ENCODE measurements around the gene KRT35. TPM values are rescaled to one million over a fixed set of nuclear protein-coding genes. Genes with fewer than 3 reads are reported as not detected.
"Not testable (repeated sequence)": the region's sequence is repeated elsewhere in the genome, so short reads cannot be mapped to it uniquely, and the experiment has no call there.

Gene KRT35
- polyA plus RNA-seq, 4 donors, result 0.10 to 0.14 TPM; not detected in 2

DNA sequence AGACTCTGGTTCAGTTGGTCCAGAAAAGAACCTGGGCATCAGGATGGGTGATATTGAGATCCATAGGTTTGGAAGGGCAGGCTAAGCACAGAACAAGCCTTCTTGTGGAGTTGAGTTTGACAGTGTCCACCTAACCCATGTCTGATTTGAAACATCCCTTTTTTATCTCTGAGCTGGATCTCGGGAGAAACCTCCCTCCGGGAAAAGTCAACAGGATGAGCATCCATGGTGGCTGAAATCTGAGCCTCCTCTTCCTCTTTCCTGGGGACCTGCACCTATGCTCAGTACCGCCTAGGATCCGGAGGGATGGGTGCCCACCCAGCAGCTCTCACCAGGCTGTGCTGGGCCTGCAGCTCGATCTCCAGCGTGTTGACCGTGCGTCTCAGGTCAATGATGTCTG, 17.2 kb downstream of the KRT35 start:
- DNase-seq (ENCODE audit: low read depth in 4 of 4, low spot score in 2 of 4), result no peak

DNA sequence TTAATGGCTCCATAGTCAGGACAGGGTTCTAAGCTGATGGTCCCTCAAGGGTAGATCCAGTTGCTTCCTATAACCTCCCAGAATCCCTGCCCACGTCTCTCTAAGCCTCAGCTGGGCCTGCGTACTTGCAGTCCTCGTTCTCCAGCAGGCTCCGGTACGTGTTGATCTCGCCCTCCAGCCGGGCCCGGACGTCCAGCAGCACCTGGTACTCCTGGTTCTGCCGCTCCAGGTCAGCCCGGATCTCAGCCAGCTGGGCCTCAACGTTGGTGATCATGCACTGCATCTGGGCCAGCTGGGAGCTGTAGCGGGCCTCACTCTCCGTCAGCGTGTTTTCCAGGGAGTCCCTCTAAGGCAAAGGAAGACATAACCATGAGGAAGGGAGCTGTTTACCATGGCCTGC, 18.2 kb downstream of the KRT35 start:
- no peak for DNase-seq (ENCODE audit: low read depth in 4 of 4, low spot score in 2 of 4)

DNA sequence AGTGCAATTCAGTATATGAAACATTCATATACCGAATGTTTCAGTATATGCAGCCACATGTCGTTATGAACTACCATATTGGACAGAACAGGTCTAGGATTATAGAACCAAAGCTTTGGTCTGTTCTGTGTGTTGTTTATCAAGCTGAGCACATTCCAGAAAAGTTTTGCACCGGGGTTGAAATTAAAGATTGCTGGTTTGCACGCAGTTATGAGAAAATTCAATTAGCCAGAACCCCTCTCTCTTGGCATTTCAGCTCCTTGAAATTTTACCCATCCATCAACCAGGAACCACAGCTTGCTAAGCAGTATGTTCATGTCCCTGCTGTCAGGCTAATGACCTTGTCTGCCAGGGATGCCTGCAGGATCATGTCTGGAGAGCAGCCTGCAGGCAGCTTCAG, 23.3 kb downstream of the KRT35 start:
- no peak for DNase-seq (ENCODE audit: low read depth in 4 of 4, low spot score in 2 of 4)

DNA sequence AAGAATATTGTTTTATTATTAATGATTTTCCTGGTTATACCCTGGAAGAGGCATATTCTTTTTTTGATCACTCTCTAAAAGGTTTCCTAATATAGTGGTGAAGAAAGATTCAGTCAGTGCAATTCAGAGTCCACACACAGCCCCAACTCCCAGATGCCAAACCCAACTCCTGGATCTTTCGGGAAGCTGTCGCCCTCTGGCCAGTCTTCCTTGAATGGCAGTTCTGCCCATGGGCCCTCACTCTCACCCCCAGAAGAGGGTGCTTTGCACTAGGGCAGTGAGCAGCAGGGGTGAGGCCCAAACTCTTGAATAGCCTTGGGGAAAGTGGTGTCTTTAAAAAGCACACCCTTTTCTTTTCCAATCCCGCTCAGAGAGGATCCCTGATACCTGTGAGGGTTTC, 24.7 kb downstream of the KRT35 start:
- DNase-seq (ENCODE audit: low read depth in 4 of 4, low spot score in 2 of 4), result no peak

DNA sequence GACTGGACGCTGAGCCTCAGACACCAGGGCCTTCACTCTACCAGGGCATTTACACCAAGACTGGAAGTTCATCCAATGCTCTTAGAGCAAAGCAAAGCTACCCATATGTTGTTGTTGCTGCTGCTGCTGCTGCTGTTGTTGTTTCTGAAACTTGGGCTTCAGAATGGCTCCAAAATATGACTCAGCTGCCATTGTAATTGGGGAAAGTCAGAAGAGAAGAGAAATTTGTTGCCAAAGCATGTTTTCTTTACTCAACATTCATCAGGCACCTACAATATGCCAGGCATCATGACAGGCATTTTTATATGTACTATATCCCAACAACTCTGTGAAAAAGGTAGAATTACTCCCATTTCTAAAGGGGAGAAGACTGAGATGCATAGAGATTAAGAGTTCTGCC, 25.7 kb downstream of the KRT35 start:
- DNase-seq (ENCODE audit: low read depth in 4 of 4, low spot score in 2 of 4), result no peak

DNA sequence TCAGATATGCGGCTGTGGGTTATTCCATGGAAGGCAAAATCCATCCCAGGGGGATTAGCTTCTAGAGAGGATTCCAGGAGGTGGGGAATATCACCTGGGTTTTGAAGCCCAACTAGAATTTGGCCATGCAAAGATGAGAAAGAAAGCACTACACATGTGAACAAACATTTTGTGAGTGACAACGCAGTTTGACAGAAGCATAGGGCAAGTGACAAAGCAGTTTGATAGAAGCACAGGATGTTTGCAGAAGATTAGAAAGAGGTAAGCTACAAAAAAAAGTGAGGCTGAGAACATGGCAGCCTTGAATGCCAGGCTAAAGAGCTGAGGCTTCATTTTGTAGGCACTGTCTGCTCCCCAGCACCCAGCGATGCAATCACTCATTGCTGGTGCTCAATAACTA, 27.9 kb downstream of the KRT35 start:
- DNase-seq (ENCODE audit: low read depth in 4 of 4, low spot score in 2 of 4), result no peak

DNA sequence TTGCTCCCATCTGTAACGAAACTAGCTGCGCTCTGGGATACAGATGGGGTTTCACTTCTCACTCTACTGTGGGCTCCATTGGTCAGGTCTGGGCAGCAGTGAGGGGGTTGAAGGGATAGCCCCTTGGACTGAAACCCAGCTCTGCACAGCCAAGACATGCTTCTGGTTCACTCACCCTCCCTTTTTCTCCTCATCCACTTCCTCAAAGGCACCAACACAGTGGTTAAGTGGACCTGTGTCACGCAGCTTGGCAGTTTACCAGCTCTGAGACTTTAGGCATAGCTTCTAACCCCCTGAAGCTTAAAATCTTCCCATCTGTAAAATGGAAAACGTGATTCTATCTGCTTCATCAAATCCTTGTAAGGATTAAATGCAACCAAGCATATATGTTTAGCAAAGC, 28.7 kb downstream of the KRT35 start:
- DNase-seq (ENCODE audit: low read depth in 4 of 4, low spot score in 2 of 4), result no peak

DNA sequence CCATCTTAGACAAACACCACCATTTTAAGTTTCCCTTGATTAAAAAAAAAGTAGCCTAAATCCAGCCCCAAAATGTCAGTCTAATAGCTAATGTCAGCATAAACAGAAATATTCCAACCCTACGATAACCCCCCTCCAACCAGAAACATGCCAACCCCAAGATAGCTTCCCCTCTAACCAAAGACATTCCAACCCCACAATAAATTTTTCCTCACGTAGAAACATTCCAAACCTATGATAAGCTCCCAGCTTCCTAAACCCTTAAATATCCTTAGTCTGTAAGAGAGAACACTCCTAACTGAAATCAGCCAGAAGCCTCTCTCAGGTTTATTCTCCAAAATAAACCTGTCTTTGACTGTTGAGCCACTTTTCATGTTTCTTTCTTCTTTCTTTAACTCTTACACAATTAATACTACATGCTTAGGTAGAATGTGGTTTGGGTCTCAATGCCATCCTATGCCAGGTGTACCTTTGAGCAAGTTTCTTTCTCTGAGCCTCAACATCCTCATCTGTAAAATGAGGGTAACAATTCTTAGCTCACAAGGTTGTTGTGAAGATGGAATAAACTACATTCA, 29.7 kb downstream of the KRT35 start:
- DNase-seq (ENCODE audit: low read depth in 4 of 4, low spot score in 2 of 4), result no peak

DNA sequence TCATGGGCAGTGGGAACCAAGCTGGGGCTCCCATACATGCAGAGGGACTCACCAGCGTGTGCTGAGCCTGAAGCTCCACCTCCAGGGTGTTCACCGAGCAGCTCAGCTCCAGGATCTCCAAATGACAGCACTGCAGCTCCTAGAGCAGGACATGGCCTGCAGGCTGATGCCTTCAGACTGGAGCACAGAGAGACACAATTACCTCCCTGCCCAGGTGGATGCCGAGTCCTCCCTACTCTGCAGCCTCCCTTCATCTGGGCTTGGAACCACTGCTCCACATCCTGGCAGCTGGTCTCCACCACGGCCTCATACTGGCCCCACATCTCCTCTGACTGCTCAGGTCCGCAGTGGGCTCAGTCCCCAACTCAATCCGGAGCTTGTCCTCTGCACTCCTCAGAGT, 31.9 kb downstream of the KRT35 start:
- DNase-seq (ENCODE audit: low read depth in 4 of 4, low spot score in 2 of 4), result no peak

DNA sequence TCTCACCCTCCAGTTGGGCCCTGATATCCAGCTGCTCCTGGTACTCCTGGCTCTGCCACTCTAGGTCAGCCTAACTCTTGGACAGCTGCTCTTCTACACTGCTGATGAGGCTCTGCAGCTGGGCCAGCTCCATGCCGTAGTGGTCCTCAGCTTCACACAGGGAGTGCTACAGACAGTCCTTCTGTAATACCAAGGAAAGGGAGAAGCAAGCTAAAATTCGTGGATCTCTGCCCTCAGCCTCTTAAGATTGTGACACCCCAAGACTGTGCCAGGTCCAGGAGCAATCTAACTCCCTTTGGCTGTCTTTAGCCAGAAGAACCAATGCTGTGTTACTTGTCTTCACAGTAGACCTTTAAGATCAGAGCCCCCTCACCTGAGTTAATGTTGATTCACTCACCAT, 32.4 kb downstream of the KRT35 start:
- DNase-seq (ENCODE audit: low read depth in 4 of 4, low spot score in 2 of 4), result no peak

DNA sequence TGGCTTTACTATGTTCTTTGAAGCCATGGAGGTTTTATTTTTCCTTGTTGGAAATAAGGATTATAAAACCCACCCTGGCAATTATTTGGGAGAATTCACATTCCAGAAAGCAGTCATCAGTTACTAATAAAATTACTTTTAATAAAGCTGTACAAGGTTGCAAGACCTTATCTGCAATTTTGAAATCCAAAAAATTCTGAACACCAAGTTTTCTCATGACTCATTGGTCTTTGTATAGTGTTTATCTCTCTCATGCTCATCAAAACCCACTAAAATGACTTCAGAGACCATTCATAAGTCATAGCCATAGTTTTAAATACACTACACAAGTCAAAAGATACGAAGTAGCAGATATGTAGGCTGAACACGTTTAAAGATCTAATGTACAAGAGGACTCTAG, 34.1 kb downstream of the KRT35 start:
- no peak for DNase-seq (ENCODE audit: low read depth in 4 of 4, low spot score in 2 of 4)

DNA sequence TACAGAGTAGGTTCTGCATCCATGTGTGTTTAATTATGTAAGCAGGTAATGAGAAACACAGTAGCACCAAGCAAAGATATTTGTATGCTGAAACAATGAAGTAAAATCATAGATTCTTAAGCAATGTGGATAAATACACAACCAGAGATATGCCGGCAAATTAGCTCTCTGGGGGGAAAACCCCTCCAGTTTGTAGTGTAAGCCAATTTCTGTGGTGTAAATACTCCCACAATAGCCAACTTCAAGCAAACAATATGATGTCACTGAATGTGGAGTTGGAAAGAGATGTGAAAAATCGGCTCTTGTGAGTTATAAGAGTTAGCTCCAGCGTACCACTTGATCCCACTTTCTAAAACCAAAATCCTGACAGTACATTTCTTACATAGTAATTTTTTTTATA, 36.3 kb downstream of the KRT35 start:
- no peak for DNase-seq (ENCODE audit: low read depth in 4 of 4, low spot score in 2 of 4)

DNA sequence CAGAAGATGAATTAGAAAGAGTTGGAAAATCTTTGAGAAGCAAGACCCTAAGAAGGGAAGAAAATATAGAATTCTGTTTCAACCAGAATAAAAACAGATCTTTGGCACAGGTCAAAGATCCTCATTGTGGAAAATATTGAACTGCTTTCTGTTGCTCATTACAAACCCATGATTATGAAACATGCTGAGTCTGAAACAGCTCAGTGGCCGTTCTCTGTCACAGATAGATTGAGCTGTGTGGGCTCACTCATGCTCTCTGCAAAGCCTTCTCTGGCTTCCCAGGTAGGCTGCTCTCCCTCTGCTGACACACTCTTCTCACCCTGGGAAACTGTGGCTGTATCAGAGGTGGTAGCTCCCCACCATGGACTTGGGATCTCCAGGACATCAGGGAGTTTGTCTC, 36.8 kb downstream of the KRT35 start:
- DNase-seq (ENCODE audit: low read depth in 4 of 4, low spot score in 2 of 4), result no peak

DNA sequence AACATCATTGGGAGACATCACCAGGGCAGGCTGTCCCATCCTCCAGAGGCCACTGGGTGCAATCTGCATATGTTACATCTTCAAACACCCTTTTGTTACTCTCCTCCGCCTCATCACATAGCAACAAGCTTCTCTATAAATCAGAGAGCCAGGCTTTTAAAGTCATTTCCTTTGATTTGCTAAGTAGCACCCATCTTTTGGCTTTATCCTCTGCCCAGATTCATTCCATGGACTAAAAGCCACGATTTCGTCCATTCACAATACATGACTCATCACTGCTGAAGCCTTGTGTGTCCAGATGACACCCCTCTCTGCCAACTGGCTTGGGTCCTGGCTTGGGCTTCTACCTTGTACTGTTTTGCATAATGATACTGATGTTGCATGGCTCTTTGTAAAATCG, 38.2 kb downstream of the KRT35 start:
- DNase-seq (ENCODE audit: low read depth in 4 of 4, low spot score in 2 of 4), result no peak

DNA sequence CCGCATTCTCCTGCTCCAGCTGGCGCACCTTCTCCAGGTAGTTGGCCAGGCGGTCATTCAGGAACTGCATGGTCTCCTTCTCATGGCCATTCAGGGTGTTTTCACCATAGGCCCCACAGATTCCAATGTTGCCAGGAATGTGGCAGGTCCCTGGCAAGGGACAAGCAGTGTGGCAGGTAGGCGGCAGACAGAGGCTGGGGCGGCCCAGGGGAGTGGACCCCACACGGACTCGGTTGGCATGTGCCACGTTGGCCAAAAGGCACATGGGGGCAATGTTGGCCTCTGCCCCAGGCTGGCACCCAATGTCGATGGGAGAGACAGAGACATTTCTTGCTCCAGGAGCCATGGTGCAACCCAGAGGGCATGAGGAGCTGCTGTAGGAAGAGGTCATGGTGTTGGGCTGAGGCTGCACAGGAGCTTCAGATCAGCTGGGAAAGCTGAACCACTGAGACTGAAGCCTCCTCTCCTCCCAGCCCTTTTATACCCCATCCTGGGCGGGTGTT, 40.4 kb downstream of the KRT35 start, which contains the start of gene KRT38:
KRT38 (minus strand) TSS at position 453 of the 503 bp plus-strand sequence; CDS start at position 391, 62 bp downstream.
- DNase-seq (ENCODE audit: low read depth in 4 of 4, low spot score in 2 of 4), result no peak

DNA sequence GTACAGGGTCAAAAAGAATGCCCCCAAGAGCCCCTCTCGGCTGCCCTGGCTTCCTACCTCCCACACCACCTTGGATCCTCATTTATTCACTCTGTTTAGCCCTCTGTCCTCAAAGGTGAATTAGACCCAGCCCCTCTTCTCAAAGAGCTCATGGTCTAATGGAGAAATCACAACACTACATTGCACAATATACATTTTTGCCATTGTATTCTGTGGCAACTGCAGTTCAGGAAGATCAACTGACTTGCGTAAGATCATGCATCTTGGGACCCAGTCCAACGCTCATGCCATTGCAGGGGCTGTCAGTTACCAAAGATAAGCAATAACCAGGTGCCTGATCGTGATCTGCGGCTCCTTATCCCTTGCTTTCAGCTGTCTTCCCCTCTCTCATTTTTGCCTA, 41.6 kb downstream of the KRT35 start:
- DNase-seq (ENCODE audit: low read depth in 4 of 4, low spot score in 2 of 4), result no peak

DNA sequence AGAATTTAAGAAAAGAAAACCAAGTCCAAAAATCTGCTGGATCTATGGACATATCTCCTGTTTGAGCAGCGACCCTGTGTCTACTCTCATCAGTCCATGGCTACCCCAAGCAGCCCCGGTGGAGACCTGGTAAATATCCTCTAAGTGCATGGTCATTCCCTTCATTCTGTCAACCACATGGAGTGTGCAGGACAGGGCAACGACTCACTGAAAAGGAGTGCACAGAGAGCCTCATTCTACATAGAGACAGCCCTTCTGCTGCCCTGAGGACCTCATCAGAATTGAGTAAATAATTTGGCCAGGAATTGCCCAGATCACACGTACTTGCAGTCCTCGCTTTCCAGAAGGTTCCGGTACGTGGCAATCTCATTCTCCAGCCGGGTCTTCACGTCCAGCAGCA, 43.2 kb downstream of the KRT35 start:
- no peak for DNase-seq (ENCODE audit: low read depth in 4 of 4, low spot score in 2 of 4)

DNA sequence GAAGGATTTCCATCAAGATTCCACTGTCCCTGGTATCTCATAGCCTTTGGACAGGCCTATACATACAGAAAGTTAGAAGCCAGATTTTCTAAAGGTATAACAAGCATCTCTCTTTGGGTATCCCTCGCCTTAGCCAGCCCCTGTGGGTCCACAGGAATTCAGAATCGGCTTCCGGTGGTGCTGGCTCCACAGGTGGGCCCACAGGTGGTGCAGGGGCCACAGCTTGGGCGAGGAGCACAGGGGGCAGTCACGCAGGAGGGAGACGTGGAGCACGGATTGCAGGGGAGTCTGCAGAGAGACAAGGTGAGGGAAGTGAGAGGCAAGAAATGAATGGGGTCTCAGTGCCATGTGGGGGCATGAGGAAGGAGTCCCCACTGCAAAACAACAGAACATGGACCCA, 43.7 kb downstream of the KRT35 start:
- DNase-seq (ENCODE audit: low read depth in 4 of 4, low spot score in 2 of 4), result no peak

DNA sequence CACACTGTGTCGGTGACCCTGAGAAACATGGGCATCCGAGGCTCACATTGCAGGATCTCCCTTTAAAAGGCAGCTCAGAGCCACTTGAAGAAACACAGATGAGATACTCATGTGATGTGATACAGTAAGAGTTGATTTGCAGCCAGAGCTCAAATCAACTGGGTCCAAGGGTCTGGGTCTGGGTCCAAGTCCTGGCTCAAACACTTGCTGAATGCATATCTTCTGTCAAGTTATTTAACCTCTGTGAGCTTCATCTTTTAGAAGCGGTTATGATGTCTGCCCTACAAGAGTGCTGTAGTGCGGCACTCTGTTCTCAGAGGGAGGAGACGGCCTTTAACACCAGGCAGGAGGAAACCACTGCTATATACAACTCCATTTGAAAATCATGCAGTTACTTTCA, 46.5 kb downstream of the KRT35 start:
- DNase-seq (ENCODE audit: low read depth in 4 of 4, low spot score in 2 of 4), result peak in 1 of 4 donors; percentile 5

DNA sequence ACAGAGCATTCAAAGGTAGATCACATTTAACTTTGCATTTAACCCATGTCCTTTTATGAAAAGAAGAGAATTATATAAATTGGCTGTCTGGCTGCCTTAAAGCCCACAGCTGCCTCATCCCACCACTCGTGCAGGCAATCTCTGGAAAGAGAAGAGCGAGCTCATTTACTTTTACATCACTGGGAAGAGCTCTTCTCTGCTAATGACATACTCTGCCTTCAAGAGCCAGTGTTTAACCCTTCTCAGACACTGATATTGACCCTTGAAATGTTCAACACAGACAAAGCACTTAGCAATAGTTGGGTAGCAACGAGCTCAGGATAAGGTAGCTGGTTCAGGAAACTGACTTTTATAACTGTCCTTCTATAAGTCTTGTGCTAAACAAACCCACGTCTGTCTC, 46.9 kb downstream of the KRT35 start:
- no peak for DNase-seq (ENCODE audit: low read depth in 4 of 4, low spot score in 2 of 4)

DNA sequence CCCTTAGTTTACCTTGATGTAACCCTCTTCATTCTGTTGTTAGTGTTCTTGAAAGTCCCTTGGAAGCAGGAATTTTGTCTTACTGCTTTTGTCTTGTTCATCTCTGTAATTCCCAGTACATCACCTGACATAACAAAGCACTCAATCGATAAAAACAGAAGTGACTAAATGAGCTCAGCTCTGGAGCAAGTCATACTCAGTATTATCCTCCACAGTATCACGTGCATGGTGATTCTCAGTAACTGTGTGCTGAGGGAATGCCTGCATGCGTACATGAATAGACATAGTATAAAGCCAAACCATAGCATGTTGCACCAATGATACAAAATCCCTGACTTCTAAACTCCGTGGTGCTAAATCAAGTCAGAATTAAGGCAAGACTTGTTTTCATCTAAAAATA, 47.4 kb downstream of the KRT35 start:
- no peak for DNase-seq (ENCODE audit: low read depth in 4 of 4, low spot score in 2 of 4)

DNA sequence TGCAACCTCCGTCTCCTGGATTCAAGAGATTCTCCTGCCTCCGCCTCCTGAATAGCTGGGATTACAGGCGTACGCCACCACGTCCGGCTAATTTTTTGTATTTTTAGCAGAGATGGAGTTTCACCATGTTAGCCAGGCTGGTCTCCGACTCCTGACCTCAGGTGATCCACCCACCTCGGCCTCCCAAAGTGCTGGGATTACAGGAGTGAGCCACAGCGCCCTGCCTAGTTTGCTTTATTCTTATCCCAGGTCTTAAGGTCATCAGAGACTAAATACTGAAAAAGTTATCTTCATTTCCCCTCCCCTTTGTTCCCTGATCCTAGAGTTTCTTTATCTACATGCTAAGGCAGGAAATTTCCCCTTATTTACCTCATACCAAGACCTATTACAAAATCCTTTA, 50.6 kb downstream of the KRT35 start:
- DNase-seq (ENCODE audit: low read depth in 4 of 4, low spot score in 2 of 4), result not testable (repeated sequence)

DNA sequence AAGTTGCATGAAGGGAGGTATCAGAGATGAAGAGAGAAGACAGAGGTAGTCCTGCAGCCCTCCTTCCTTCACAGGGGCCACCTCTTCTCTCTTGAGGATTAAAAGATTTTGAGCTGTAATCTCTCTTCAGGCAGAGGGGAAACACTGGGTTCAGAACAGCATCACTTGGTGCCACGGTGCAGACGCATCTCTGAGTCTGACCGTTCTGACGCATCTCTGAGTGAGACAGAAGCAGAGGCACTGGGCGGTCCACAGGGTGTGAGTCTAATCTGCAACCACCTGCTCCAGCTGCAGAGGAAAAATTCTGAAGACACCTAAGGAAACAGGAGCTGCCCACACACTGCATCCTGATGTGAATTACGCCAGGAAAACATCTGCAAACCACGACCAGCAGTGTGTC, 51.3 kb downstream of the KRT35 start:
- DNase-seq (ENCODE audit: low read depth in 4 of 4, low spot score in 2 of 4), result no peak
